Colonic mucosa (tissue), 4 donors: Measurements from ENCODE around the gene PINLYP. TPM values are rescaled to one million over a fixed set of nuclear protein-coding genes. Genes with fewer than 3 reads are reported as not detected.

ENCODE experiments used
- DNase-seq: peaks from one replicate; pipeline ENCODE4 v3.0.0-alpha.2; 2020
- H3K27ac ChIP-seq: fragments of 200-600 bp; one replicate; pipeline ENCODE4 v1.8.0; 2021
- H3K27me3 ChIP-seq: fragments of 200-600 bp; one replicate; pipeline ENCODE4 v1.8.0; 2021
- H3K36me3 ChIP-seq: fragments of 200-600 bp; one replicate; pipeline ENCODE4 v1.8.0; 2021
- H3K4me1 ChIP-seq: fragments of 200-600 bp; one replicate; pipeline ENCODE4 v1.8.0; 2021; ENCODE audit warnings: mild to moderate bottlenecking
- H3K4me3 ChIP-seq: fragments of 200-600 bp; one replicate; pipeline ENCODE4 v1.8.0; 2021
- H3K9ac ChIP-seq, 2 donors: one replicate each; pipeline ENCODE4 v1.7.0; 2013; ENCODE audit warnings: control low read depth in 2 of 2, low read depth in 2 of 2, low read length in 2 of 2
- H3K9me3 ChIP-seq: fragments of 200-600 bp; one replicate; pipeline ENCODE4 v1.8.0; 2021
- CTCF ChIP-seq: fragments of 200-600 bp; IDR thresholded peaks from one replicate; pipeline ENCODE4 v1.8.0; 2022; ENCODE audit warnings: antibody characterized with exemption, mild to moderate bottlenecking
- intact Hi-C: fragments of 100-400 bp; cut with DNase I; formaldehyde crosslinking; loops from one replicate; pipeline ENCODE4 v1.14.1; 2022
- total RNA-seq, 2 donors: library from RNA; stranded (reverse); fragmentation: NEBNext Ultra II Directional in 1 of 2; extraction: Animal tissue kit (Norgen Biotek cat#: 25700) in 1 of 2; gene quantifications; one replicate each; pipeline ENCODE4 v1.2.1, GENCODE V29; 2021
- donor health status: healthy.
- donor health status: DM: no; HTN: no; CAD: no.
- donor health status: DM: no; HTN: no; CAD: no.

The PINLYP gene
- total RNA-seq, 2 donors from 2014 or later, result 0.52 to 2.4 TPM

DNA sequence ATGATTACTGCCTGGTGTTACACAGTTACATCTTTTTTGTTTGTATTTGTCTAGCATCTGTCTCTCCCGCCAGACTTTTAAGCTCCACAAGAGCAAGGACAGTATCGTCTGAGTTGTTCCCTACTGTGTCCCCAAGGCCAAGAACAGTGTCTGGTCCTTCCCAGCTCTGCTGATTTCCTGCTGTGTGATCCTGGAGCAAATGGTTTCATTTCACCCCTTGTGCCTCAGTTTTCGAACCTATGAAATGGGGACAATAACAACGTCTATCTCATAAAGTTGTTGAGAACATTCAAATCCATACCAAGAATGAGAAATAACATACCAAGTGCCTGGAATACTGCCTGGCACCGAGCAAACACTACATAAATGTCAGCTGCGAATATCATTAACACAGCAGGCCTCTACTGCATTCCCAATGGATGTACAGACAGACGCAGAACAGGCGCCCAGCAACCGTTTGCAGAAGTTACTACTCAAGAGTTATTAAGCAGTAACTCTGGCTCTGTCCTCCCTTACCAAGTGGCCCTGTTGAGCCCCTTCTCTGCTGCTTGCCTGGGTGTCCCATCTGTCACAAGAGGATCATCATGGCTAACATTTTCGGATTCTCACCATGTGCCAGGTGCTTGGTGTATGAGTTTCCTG lies 11.7 kb upstream of the PINLYP start:
- DNase-seq, result no peak
- no peak for TF ChIP-seq CTCF
- intact Hi-C loops, result no loop called here
- no peaks in the 10 kb centered on the region for H3K4me1 ChIP-seq
- no peak overlapping the region for H3K4me3 ChIP-seq
- no peaks in the 10 kb centered on the region for H3K27me3 ChIP-seq
- H3K27ac ChIP-seq, result no peak overlapping the region
- no peaks in the 10 kb centered on the region for H3K36me3 ChIP-seq
- H3K9ac ChIP-seq, result no peak overlapping the region
- H3K9me3 ChIP-seq, result no peaks in the 10 kb centered on the region

GRCh38 chr19:43564800-43565199 lies 10.8 kb upstream of the PINLYP start:
- TF ChIP-seq CTCF, result no peak
- H3K27ac ChIP-seq, result no peak overlapping the region
- no peak overlapping the region for H3K4me3 ChIP-seq
- H3K9me3 ChIP-seq, result no peaks in the 10 kb centered on the region
- intact Hi-C loops, result no loop called here
- no peaks in the 10 kb centered on the region for H3K27me3 ChIP-seq
- no peak overlapping the region for H3K9ac ChIP-seq
- no peak for DNase-seq
- no peaks in the 10 kb centered on the region for H3K36me3 ChIP-seq
- no peaks in the 10 kb centered on the region for H3K4me1 ChIP-seq

DNA sequence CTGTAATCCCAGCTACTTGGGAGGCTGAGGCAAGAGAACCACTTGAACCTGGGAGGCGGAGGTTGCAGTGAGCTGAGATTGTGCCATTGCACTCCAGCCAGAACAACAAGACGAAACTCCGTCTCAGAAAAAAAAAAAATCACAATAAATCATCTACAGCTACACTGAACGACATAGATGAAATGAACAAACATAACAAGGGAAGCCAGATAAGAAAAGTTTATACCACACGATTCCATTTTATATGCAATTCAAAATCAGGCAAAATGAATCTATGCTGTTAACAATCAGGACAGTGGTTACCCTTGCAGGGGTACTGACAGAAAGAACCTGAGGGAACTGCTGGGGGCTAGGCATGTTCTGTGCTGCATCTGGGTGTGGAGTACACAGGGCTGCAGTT lies 5.9 kb upstream of the PINLYP start:
- no peak for DNase-seq
- H3K4me1 ChIP-seq, result peaks cover 5% of the 10 kb centered on the region
- no peaks in the 10 kb centered on the region for H3K9me3 ChIP-seq
- intact Hi-C loops, result no loop called here
- TF ChIP-seq CTCF, result no peak
- H3K27ac ChIP-seq, result no peak overlapping the region
- H3K9ac ChIP-seq, result no peak overlapping the region
- H3K4me3 ChIP-seq, result no peak overlapping the region
- no peaks in the 10 kb centered on the region for H3K27me3 ChIP-seq
- no peaks in the 10 kb centered on the region for H3K36me3 ChIP-seq

- no peaks in the 10 kb centered on the region for H3K27me3 ChIP-seq
- H3K4me1 ChIP-seq, result peaks cover 7% of the 10 kb centered on the region
- H3K4me3 ChIP-seq, result no peak overlapping the region
- no peaks in the 10 kb centered on the region for H3K9me3 ChIP-seq
- DNase-seq, result no peak
- TF ChIP-seq CTCF, result no peak
- no peak overlapping the region for H3K9ac ChIP-seq
- no peak overlapping the region for H3K27ac ChIP-seq
- no peaks in the 10 kb centered on the region for H3K36me3 ChIP-seq
- intact Hi-C loops, result no loop called here
Measured at GRCh38 chr19:43570174-43570791, 5.3 kb upstream of the PINLYP start.

DNA sequence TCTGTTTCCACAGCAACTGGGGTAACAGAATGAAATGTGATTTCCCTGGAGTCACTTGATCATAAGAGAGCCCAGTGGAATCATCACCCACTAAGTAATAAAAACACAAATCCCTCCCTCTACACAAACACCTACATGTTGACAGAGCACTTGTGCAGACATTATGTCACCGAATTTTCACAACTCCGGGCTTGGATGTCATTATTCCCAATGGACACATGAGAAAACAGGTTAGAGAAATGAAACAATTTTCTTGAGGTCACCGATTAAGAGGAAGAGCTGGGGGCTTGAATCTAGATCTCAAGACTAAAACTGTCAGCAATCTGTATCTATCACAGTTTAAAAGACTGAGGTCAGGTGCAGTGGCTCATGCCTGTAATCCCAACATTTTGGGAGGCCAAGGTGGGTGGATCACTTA lies 3.4 kb upstream of the PINLYP start:
- Histone ChIP-seq H3K36me3 (no peaks in the 10 kb centered on the region), H3K27me3 (no peaks in the 10 kb centered on the region), H3K9me3 (no peaks in the 10 kb centered on the region), H3K4me3 (no peak overlapping the region), H3K27ac (no peak overlapping the region), H3K4me1 (peaks cover 7% of the 10 kb centered on the region), H3K9ac (no peak overlapping the region)
- TF ChIP-seq CTCF, result no peak
- intact Hi-C loops, result no loop called here
- DNase-seq, result no peak
